Panc1 (cell line): ENCODE measurements around the gene ARFGAP1. TPM values are rescaled to one million over a fixed set of nuclear protein-coding genes. Genes with fewer than 3 reads are reported as not detected.

ENCODE experiments used
- ATAC-seq: fragments of 200-7000 bp; cut with Tn5 transposase; 2 replicates; pipeline ENCODE4 v1.9.1; 2020; ENCODE audit warnings: mild to moderate bottlenecking, moderate library complexity
- BruUV-seq: library from RNA; stranded (reverse); fragments of 400-500 nt; replicated peaks from 2 replicates; lab custom pipeline; 2021; lab: Mats Ljungman, UMichigan
- CTCF ChIA-PET: fragments of 300-600 bp; sonication (Branson Sonifier 250); formaldehyde crosslinking; loops from one replicate; lab custom pipeline; 2022; ENCODE audit warnings: antibody characterized with exemption; lab: Charles Lee
- POLR2A ChIA-PET: fragments of 300-600 bp; sonication (Branson Sonifier 250); formaldehyde crosslinking; loops from one replicate; lab custom pipeline; 2022; ENCODE audit warnings: antibody characterized with exemption; lab: Charles Lee
- DNase-seq: peaks from one replicate; pipeline ENCODE4 v3.0.0-alpha.2; 2010; ENCODE audit warnings: low read depth, low spot score
- H3K27ac ChIP-seq: 2 replicates; pipeline ENCODE4 v1.5.1; 2011; ENCODE audit warnings: mild to moderate bottlenecking, low read length, inconsistent platforms
- H3K27me3 ChIP-seq: fragments of 200-500 bp; sonication (Bioruptor generic); 2 replicates; pipeline ENCODE4 v1.6.0; 2014; ENCODE audit warnings: low read length, inconsistent platforms; ENCODE audit not compliant: control insufficient read depth, insufficient read depth
- H3K36me3 ChIP-seq: fragments of 200-500 bp; sonication (Bioruptor generic); 2 replicates; pipeline ENCODE4 v1.5.1; 2014; ENCODE audit warnings: inconsistent platforms, mild to moderate bottlenecking, low read length, moderate library complexity; ENCODE audit not compliant: control insufficient read depth, insufficient read depth
- H3K4me1 ChIP-seq: 2 replicates; pipeline ENCODE4 v1.5.1; 2011; ENCODE audit warnings: inconsistent platforms, mild to moderate bottlenecking, low read length, moderate library complexity; ENCODE audit not compliant: control insufficient read depth, insufficient read depth
- H3K4me3 ChIP-seq, 2 experiments: 2 replicates each; pipeline ENCODE4 v1.5.1; 2011 to 2012; ENCODE audit warnings: low read depth in 2 of 2, low read length in 2 of 2, mild to moderate bottlenecking in 2 of 2, inconsistent platforms in 1 of 2, moderate library complexity in 1 of 2
- H3K9me3 ChIP-seq: fragments of 200-500 bp; sonication (Bioruptor generic); 2 replicates; pipeline ENCODE4 v1.5.1; 2014; ENCODE audit warnings: low read depth, mild to moderate bottlenecking, inconsistent platforms, low read length, moderate library complexity; ENCODE audit not compliant: control insufficient read depth, insufficient read depth
- SIN3A ChIP-seq: IDR thresholded peaks from 2 replicates; pipeline ENCODE4 v1.6.1; 2012; ENCODE audit warnings: low read depth, mild to moderate bottlenecking, low read length, moderate library complexity, borderline replicate concordance; ENCODE audit not compliant: insufficient read depth
- TCF7L2 ChIP-seq: IDR thresholded peaks from 2 replicates; pipeline ENCODE4 v1.6.1; 2011; ENCODE audit warnings: mild to moderate bottlenecking, low read depth, low read length, inconsistent platforms
- in situ Hi-C: cut with HindIII; loops from 2 replicates; pipeline ENCODE4 v1.10.0; 2016; ENCODE audit warnings: low sequenced_read_pairs, low pct_unique_long_range_greater_than_20kb
- intact Hi-C: fragments of 100-400 bp; cut with micrococcal nuclease; formaldehyde crosslinking; loops from one replicate; pipeline ENCODE4 v1.10.0; 2022; ENCODE audit not compliant: unreplicated experiment
- total RNA-seq: library from RNA; stranded (reverse); gene quantifications from one replicate; pipeline ENCODE4 v1.2.1, GENCODE V29; 2021; ENCODE audit not compliant: unreplicated experiment
- TF ChIP-seq, protein P1 (sequence below): fragments of 450-650 bp; IDR thresholded peaks from 2 replicates; pipeline ENCODE4 v1.5.1; 2017; ENCODE audit warnings: mild to moderate bottlenecking
- TF ChIP-seq, protein P2 (sequence below), 2 experiments: IDR thresholded peaks; 2 replicates each; pipeline ENCODE4 v1.6.1; 2011 to 2012; ENCODE audit warnings: low read depth in 2 of 2, control low read depth in 1 of 2, low read length in 1 of 2, mild to moderate bottlenecking in 1 of 2, moderate library complexity in 1 of 2; ENCODE audit not compliant: insufficient read depth in 1 of 2

ARFGAP1 gene
- total RNA-seq, 1 experiment from 2014 or later, result 110 TPM

DNA sequence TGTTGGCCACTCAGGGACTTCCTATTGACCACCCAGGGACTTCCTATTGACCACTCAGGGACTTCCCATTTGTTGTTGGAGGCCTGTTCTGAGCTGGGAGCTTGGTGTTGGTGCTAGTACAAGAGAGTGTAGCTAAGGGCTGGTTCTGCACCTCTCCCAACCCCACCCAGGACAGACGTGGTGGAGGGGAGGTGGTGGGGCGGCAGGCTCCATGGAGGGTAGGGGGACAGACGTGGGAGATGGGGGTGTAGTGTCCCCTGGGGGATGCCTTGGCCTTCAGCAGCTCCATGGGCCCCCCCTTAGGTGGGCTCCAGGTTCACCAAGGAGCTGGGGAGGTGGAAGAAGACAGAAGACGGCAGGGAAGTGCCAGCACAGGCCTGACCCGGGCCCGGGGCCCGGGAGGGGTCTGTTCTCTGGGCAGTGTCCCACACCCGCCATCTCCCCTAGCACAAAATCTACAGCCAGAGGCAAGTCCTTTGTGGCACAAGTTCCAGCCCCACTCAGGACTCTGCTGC, 54.7 kb downstream of the ARFGAP1 start:
- TF ChIP-seq, protein P1, sequence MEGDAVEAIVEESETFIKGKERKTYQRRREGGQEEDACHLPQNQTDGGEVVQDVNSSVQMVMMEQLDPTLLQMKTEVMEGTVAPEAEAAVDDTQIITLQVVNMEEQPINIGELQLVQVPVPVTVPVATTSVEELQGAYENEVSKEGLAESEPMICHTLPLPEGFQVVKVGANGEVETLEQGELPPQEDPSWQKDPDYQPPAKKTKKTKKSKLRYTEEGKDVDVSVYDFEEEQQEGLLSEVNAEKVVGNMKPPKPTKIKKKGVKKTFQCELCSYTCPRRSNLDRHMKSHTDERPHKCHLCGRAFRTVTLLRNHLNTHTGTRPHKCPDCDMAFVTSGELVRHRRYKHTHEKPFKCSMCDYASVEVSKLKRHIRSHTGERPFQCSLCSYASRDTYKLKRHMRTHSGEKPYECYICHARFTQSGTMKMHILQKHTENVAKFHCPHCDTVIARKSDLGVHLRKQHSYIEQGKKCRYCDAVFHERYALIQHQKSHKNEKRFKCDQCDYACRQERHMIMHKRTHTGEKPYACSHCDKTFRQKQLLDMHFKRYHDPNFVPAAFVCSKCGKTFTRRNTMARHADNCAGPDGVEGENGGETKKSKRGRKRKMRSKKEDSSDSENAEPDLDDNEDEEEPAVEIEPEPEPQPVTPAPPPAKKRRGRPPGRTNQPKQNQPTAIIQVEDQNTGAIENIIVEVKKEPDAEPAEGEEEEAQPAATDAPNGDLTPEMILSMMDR, result no peak
- TF ChIP-seq, protein P2, sequence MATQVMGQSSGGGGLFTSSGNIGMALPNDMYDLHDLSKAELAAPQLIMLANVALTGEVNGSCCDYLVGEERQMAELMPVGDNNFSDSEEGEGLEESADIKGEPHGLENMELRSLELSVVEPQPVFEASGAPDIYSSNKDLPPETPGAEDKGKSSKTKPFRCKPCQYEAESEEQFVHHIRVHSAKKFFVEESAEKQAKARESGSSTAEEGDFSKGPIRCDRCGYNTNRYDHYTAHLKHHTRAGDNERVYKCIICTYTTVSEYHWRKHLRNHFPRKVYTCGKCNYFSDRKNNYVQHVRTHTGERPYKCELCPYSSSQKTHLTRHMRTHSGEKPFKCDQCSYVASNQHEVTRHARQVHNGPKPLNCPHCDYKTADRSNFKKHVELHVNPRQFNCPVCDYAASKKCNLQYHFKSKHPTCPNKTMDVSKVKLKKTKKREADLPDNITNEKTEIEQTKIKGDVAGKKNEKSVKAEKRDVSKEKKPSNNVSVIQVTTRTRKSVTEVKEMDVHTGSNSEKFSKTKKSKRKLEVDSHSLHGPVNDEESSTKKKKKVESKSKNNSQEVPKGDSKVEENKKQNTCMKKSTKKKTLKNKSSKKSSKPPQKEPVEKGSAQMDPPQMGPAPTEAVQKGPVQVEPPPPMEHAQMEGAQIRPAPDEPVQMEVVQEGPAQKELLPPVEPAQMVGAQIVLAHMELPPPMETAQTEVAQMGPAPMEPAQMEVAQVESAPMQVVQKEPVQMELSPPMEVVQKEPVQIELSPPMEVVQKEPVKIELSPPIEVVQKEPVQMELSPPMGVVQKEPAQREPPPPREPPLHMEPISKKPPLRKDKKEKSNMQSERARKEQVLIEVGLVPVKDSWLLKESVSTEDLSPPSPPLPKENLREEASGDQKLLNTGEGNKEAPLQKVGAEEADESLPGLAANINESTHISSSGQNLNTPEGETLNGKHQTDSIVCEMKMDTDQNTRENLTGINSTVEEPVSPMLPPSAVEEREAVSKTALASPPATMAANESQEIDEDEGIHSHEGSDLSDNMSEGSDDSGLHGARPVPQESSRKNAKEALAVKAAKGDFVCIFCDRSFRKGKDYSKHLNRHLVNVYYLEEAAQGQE (IDR thresholded peaks at IDR 0.05; ENCODE audit: insufficient read depth in 1 of 2, low read depth in 2 of 2, low read length in 1 of 2), result no peak
- POLR2A ChIA-PET, result interaction anchor here (0.5 kb wide), 1 partner anchor 54 kb away, joined by 5 read pairs; no protein-coding TSS in a partner anchor

DNA sequence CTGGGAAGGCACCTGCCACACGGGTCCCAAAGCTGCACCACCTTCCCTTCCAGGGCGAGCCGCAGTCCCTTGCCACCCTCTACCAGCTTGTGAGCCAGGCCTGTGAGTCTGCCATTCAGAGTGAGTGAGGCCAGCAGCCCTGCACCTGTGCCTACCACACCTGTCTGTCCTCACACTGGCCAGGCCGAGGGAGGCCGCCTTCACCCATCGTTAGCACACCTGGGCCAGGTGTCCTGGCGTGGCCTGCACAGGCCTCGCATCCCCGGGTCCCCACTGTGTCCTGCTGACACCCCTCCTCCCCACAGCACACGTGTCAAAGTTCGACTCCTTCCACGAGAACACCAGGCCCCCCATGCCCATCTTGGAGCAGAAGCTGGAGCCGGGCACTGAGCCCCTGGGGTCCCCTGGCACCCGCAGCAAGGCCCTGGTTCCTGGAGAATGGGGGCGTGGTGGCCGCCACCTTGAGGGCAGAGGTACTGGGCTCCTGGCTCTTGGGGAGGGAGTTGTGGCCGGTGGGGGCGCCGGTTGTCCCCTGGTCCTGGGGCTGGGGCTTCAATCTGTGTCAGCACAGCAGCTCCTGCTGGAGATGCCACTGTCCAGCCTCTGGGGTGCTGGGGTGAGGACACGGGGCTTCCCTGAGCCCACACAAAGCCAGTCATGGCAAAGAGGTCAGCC, 55.5 kb downstream of the ARFGAP1 start:
- H3K4me1 ChIP-seq, result no peaks in the 10 kb centered on the region
- in situ Hi-C loops (no loop called here), intact Hi-C loops (no loop called here)
- no peak overlapping the region for H3K27ac ChIP-seq
- H3K4me3 ChIP-seq, result no peak overlapping the region
- ChIA-PET POLR2A (no interaction called here), CTCF (no interaction called here)
- no peak for TF ChIP-seq SIN3A
- TF ChIP-seq TCF7L2, result no peak
- TF ChIP-seq, protein P2 (IDR thresholded peaks at IDR 0.05; ENCODE audit: insufficient read depth in 1 of 2, low read depth in 2 of 2, low read length in 1 of 2), result peak in 1 of 2 experiments; percentile 22; a peak in 1 of 4 replicates
- no peaks in the 10 kb centered on the region for H3K36me3 ChIP-seq
- H3K9me3 ChIP-seq, result no peaks in the 10 kb centered on the region
- BruUV-seq, result no TSS peak
- no peaks in the 10 kb centered on the region for H3K27me3 ChIP-seq
- ATAC-seq (no peak), DNase-seq (no peak)

More for the DNA sequence above, 54.7 kb downstream of the ARFGAP1 start:
- ATAC-seq (no peak), DNase-seq (no peak)
- Histone ChIP-seq H3K4me3 (no peak overlapping the region), H3K9me3 (no peaks in the 10 kb centered on the region), H3K36me3 (no peaks in the 10 kb centered on the region), H3K27ac (no peak overlapping the region), H3K4me1 (no peaks in the 10 kb centered on the region), H3K27me3 (no peaks in the 10 kb centered on the region)
- in situ Hi-C loops (no loop called here), intact Hi-C loops (no loop called here)
- BruUV-seq, result no TSS peak
- CTCF ChIA-PET, result no interaction called here
